ENCODE data around the gene NRG3.

GRCh38 chr10:82377608-82378007, 502.6 kb downstream of the NRG3 start:
- TF ChIP-seq, protein P1, sequence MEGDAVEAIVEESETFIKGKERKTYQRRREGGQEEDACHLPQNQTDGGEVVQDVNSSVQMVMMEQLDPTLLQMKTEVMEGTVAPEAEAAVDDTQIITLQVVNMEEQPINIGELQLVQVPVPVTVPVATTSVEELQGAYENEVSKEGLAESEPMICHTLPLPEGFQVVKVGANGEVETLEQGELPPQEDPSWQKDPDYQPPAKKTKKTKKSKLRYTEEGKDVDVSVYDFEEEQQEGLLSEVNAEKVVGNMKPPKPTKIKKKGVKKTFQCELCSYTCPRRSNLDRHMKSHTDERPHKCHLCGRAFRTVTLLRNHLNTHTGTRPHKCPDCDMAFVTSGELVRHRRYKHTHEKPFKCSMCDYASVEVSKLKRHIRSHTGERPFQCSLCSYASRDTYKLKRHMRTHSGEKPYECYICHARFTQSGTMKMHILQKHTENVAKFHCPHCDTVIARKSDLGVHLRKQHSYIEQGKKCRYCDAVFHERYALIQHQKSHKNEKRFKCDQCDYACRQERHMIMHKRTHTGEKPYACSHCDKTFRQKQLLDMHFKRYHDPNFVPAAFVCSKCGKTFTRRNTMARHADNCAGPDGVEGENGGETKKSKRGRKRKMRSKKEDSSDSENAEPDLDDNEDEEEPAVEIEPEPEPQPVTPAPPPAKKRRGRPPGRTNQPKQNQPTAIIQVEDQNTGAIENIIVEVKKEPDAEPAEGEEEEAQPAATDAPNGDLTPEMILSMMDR (conservative IDR thresholded peaks at IDR 0.05 in 1 of 2, IDR thresholded peaks at IDR 0.05 in 1 of 2; ENCODE audit: low read depth in 1 of 2, low read length in 2 of 2) = no peak
- TF ChIP-seq EZH2 (IDR thresholded peaks at IDR 0.05; ENCODE audit: low read length, missing control alignments) = no peak

Measured in fibroblast of lung (primary cell).